ENCODE data around the gene SFMBT2. TPM values are rescaled to one million over a fixed set of nuclear protein-coding genes. Genes with fewer than 3 reads are reported as not detected.

SFMBT2 gene
- total and polyA plus RNA-seq, 2 of the 13 experiments (the other 11 are each of a cell fraction or from before 2014, with no cell fraction given), result 0.01 to 0.02 TPM

GRCh38 chr10:7317786-7318446 is 92.9 kb downstream of the SFMBT2 start:
- BruUV-seq (replicated peaks), result no TSS peak
- TF ChIP-seq ZC3H4 (CRISPR knock-in tag; IDR thresholded peaks at IDR 0.05; ENCODE audit: borderline replicate concordance) (no peak), ZNF282 (IDR thresholded peaks at IDR 0.05; ENCODE audit: partially characterized antibody) (no peak), ZBTB4 (CRISPR knock-in tag; IDR thresholded peaks at IDR 0.05; ENCODE audit: borderline replicate concordance) (no peak), ZEB1 (IDR thresholded peaks at IDR 0.05; ENCODE audit: insufficient replicate concordance, low read depth) (no peak), AHDC1 (CRISPR knock-in tag; IDR thresholded peaks at IDR 0.05; ENCODE audit: borderline replicate concordance) (no peak), CSRNP1 (CRISPR knock-in tag; IDR thresholded peaks at IDR 0.05) (no peak), PRDM4 (CRISPR knock-in tag; IDR thresholded peaks at IDR 0.05; ENCODE audit: borderline replicate concordance) (no peak), ZNF563 (CRISPR knock-in tag; IDR thresholded peaks at IDR 0.05) (no peak)

More at GRCh38 chr10:7317786-7318446, 92.9 kb downstream of the SFMBT2 start:
- no peak for ATAC-seq
- Histone ChIP-seq H3K27ac (ENCODE audit: extremely low read length, insufficient read depth, low read length) (no peak overlapping the region), H3K4me2 (ENCODE audit: low read depth, low read length) (no peak overlapping the region), H3K9me3 (ENCODE audit: low read length) (no peaks in the 10 kb centered on the region), H4K20me1 (ENCODE audit: insufficient read depth, low read length) (no peaks in the 10 kb centered on the region), H3K4me3 (replicated peaks in 1 of 3; ENCODE audit: insufficient read depth in 1 of 3, low read depth in 2 of 3, low read length in 3 of 3) (no peak overlapping the region), H3K36me3 (replicated peaks in 1 of 2; ENCODE audit: control insufficient read depth in 1 of 2, insufficient read depth in 2 of 2, low read length in 2 of 2) (no peaks in the 10 kb centered on the region), H3K79me2 (ENCODE audit: insufficient read depth, low read length) (no peaks in the 10 kb centered on the region), H3K4me1 (ENCODE audit: insufficient read depth, low read length) (no peaks in the 10 kb centered on the region), H3K9ac (ENCODE audit: insufficient read depth, low read depth, low read length) (no peak overlapping the region), H3K27me3 (ENCODE audit: control insufficient read depth in 1 of 2, insufficient read depth in 2 of 2, low read length in 2 of 2) (peaks cover 0 to 4% of the 10 kb centered on the region in 2 experiments; a peak in 1 of 5 replicates), H2AFZ (ENCODE audit: low read length) (no peak overlapping the region)
- in situ Hi-C loops (cut with HindIII; ENCODE audit: extremely low pct_ligation_motif_present, low pct_unique_long_range_greater_than_20kb), result no loop called here
- FAIRE-seq, result no peak
- ChIA-PET POLR2A (no interaction called here), CTCF (ENCODE audit: low intra/inter-chr PET ratio, low total read pairs) (no interaction called here)
- intact Hi-C loops (cut with micrococcal nuclease; ENCODE audit: unreplicated experiment), result no loop called here
- WGBS (ENCODE audit: low lambda C conversion rate), result 14% methylated on average over 4 of the region's 4 CpGs
- DNase-seq (ENCODE audit: low spot score), result no peak

All from HepG2 (cell line).